HG02840 (cell line): ENCODE data around the gene MAPK8.

Experiments used
- ATAC-seq: cut with Tn5 transposase; IDR thresholded peaks from one replicate; pipeline ENCODE4 v1.9.1; 2021; ENCODE audit warnings: mild to moderate bottlenecking, moderate library complexity, moderate number of reproducible peaks; ENCODE audit not compliant: unreplicated experiment, low FRiP score

Gene MAPK8

DNA sequence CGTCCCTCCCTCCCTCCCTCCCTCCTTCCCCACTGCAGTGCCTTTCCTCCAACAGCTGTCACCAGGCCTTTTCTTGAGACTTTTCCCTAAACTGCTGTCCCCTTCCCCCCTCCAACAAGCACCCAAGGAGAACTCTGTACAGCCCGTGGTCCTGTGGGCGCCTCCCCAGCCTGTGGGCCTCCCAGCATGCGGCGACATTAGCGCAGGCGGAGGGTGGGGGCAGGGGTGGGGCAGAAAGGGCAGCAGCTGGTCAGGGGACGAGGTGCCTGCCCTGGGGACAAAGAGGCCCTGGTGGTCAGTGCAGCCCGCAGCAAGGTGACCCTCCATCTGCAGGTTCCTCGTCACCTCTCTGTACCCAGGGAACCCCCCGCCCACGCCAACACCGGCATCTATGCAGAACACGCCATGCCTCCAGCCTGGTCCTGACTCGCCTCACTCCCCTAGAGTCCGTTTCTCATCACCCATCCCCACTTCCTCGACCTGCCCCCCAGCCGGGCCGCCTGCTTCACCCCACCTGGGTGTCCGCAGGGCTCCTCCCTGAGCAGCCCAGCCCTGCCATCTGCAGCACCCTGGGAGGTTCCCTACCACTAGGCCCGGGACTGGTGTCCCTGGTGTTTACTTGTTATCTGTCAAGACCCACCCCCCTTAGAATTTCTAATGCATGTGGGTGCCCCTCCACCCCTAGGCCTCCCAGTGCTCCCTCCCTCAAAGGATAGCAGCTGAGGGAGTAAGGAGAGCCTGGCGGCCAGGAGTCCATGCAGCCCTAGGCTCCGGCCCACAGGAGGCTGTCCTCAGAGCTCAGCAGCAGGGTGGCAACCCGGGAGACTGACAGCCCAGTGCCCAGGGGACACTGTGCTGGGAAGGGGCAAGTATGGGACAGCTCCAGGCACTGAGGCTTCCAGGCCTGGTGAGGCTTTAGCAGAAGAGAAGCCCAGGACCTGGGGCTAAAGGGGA is 150.6 kb downstream of the MAPK8 start:
- ATAC-seq = no peak

DNA sequence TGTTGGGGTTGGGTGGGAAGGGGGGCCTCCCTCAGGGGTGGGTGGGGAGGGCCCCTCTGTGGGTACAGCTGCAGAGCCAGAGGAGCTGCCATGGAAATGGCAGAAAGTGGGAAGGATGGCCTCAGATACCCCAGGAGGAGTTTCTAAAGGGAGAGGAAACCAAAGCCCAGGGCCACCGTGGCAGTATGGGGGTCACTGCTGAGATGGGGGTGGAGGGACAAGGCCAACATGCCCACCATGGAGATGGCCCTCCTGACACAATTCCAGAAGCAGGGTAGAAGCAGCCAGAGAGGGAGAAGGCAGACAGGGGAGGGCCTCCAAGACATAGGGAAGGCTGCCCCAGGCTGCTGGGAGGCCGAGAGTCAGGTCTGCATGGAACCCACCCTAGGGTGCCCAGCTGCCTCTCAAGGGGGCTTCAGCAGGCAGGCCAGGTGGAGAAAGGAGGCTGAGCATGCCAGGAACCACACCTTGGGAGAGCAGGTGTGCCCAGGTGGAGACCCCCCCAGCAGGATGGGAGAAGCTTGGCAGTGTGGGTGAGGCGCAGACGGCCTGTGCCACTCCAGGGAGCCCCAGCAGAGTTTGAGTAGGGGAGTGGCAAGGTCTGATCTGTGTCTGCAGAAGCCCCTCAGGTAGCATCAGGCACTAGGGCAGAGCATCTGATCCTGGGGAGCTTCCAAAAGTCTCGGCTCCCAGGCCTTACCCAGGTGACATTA is 151.6 kb downstream of the MAPK8 start:
- ATAC-seq = no peak

DNA sequence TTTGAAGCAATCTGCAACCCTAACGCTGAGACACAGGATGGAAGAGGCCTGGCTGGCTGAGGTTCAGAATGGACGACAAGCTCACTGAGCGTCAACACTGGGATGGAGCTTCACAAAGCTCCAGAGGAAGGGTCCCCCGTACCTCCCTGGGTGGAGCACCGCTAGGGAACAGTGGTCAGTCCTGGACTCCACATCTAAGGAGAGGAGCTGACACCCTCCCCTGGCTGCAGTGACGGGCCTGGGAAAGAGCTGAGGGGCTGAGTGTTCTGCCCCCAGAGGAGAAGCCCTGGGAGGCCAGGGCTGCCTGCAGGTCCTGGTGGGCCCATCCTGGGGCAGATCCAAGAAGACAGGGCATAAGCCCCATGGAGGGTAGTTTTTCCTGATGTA is 152.2 kb downstream of the MAPK8 start:
- ATAC-seq = no peak

DNA sequence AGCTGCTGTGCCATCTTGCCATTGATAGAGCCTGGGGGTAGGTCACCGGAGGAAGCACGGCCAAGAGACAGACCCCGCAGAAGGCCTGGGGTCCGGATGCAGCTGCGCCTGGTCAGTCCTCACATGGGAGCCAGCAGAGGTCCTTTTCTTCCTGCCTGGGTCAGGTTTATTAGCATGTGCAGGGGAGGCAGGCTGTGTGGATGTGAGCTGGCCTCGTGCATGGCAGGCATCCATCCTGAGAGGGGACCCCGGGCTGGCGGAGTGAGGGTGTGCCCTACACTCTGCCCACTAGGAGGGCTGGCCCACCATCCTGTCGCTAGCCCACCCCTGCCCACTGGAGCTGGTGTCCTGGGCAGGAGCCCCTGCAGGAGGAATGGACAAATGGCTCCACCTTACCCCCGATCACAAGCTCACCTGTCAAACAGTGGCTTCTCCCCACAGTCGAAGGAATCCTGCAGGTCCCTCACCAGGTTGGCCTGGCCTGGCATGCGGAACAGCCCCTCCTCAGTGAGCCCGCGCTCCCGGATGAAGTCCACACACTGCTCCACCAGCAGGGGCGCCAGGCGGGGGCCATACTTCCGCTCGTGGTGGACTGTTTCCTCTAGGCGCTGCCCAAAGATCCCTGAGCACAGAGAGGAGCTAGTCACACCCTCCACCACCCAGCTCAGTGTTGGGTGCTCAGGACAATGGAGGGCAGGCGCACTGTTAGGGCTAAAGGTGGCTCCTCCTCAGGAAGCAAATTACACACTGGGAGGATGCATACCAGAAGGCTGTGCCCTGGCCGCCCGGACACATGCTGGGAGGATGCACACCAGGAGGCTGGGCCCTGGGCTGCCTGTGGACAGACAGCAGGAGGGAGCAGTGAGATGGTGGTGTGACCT is 153.0 kb downstream of the MAPK8 start:
- no peak for ATAC-seq

DNA sequence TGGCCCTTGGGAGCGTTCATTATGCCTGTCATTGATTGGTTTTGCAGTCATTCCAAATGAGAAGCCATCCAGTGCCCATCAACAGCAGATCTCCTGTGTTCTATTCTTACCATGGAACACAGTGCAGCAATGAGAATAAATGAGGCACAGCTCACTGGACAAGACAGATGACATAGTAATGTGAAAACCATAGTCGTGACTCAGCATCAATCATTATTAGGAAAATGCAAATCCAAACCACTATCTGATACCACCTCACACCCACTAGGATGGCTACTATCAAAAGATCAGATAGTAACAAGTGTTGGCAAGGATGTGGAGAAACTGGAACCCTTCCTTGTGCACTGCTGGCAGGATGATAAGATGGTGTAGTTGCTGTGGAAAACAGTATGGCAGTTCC is 153.7 kb downstream of the MAPK8 start:
- no peak for ATAC-seq

DNA sequence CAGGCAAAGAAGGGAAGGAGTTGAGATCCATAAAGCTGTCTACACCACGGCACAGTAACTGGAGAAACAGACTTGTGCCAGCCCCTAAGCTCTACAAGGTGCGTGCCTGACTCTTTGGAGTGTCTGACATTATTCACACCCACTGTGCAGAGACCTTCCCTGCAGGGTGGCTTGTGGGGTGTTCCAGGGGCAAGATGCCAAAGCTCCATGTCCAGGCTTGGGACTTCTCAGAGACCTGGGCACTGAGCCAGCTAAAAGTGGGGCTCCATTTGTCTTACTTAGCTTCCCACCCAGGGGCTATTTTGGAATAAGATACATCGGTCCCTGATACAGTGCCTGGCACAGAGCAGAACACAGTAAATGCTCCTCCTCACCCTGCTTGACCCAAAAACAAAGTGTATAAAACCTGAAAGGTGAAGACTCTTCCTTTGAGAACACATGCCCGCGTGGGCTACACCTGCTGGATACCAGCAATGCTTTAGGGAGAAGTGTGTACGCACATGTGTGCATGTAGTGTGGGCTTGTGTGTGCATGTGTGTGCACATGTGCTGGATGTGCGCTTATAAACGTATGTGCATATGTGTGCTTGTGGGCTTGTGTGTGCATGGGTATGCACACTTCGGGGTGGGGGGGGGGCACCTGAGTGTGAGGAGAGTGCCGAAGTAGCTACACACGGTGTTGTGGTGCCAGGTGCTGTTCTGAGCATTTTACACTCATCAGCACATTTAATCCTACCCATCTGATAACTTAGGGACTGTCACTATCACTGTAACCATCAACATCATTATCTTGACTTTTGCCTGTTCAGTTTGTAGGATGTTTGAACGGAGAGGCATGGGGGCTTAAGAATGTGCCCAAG is 155.4 kb downstream of the MAPK8 start:
- ATAC-seq = no peak

DNA sequence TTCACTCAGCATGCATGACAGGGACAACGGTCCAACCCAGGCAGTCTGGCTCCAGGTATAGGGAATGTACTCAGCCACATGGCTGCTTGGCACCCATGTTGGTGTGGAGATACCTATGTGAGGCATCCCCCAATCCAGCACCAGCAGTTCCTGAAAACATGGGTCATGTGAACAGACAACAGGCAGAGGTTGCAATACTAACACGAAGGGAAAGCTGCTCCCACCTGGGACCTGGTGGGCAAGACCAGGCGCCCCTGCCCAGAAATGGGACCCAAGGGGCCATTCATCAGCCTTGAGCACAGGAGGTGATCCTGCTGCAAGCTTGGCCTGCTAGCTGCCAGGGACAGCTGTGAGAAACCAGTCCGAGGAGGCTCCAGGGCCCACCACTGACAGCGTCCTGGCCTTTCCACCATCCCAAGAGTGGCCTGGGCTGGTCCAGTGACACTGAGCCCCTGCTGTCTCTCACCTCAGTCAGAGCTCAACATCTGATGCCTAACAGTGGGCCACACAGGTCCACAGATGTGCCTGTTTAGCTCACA is 156.1 kb downstream of the MAPK8 start:
- no peak for ATAC-seq

DNA sequence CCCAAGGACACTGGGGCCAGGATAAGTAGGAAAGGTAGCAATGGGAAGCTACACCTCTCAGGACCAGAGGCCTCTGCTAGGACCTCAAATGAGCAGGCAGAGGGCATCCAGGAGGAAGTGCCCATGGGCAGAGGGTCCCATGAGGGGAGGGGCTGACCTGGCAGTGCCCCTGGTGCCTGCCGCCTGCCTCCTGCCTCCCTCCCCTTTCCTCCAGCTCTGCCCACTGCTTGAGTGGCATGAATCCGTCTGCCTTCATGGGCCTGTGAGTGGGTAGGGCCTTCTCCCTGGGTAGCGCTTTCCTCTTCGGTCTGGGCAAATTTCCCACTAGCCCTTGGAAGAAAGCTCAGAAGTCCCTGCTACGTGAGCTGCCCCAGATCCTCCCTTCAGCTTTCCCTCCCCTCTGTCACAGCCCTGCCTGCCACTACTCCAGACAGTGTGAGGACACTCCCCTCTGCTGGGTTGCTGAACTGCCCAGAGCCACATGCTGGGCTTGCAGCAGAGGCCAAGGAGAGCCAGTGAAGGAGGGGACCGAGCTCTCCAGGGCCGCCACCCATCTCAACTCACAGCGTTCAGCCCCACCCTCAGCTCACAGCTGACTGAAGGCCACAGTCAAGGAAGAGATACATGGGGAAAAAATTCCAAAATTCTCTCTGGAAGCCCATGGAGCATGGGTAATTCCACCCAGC is 157.0 kb downstream of the MAPK8 start:
- ATAC-seq = no peak

DNA sequence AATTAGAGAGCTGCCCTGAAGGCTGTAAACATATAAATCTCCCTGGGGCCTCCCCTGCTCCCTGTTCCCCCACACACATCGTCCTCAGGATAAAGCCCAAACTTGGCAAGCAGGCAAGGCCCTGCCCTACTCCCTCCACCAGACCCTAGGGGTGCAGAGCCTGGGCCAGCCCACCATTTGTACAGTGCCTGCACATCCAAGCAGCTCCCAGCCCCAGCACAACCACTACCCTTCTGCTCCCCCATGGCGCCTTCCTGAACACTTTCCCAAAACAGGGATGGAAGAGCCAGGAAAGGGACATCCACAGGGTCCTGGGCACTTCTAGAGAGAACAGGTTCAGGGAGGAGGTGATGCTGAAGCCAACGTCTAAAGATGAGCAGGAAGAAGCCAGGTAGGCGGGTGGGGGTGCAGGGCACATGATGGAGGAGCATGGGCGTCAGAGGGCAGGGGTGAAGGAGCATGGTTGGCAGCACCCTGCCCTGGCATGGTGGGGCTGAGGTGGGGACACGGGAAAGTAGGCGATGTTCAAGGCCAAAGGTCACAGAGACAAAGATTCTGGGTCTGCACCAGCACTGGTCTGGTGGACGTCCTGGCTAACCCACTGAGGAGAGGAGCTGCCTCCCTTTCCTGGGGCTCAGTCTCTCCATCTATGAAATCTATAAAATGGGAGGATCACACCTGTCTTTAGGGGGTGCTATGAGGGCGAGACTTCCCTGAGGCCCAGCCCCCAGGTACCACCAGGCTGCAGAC is 157.8 kb downstream of the MAPK8 start:
- ATAC-seq = no peak

DNA sequence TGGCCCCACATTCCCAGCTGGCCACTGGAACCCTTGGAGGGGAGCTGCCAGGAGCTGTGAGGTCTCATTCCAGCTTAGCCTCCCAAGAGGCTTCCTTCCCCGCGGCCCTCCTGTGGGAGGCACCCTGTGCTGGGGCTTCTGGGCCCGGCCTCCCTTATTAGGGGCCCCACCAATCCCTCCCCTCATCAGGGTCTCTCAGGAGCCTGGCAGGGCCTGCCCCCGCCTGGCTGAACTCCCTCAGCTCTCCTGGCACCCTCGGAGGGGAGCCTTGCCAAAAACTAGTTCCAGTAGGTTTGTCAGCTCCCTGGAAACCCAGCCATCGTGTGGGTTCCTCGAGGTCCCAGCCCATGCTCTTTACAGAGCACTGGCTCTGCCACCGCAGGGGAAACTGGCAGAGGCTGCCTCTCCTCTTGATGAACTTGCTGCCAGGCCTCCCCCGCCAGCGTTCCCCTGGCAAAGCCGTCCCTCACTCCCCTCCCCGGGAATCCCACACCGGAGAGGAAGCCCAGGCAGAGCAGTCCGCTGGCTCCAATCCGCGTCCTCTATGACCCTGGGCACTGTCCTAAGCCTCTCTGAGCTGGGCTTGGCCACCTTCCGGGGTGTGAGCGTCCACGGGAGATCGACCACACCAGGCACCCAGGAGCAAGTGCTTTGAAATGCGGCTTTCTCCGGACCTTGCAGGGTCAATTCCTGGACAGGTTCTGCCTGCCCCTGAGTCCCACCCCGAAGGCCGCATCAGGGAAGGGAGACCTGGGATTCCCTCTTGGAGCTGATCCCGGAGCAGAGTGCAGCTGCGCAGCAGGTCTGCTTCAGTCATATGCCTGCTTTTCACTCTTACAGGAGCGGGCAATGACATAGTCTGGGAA is 158.6 kb downstream of the MAPK8 start:
- no peak for ATAC-seq

DNA sequence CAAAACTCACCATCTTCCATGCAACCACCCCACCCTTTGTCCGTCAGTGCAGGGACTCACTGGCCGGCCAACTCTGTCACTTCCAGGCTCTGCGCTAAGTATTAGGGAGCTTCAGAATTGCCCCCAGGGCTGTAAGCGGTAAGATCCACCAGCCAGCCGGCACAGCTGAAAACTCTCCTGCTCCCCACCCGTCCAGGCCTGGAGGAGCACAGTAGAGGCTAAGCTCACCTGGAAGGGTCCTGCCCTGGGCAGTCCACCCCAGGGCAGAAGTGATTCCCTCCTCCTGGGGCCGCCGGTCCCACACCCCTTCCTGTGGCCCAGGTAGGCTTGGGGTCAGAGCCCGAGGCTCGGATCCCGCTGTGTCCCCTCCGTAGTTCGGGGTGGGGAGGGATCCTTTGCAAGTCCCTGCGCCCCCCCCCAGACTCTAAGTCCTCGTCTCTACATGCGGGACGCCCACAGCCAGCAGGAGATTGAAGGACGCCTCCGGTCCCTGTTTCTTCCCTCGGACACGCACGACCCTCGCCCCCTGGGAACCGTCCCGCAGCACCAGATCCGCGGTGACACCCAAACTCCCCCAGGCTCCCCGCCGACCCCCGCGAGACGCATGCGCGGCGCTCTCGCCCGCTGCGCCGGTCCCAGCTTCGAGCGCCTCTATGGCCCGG is 159.5 kb downstream of the MAPK8 start:
- ATAC-seq = no peak

DNA sequence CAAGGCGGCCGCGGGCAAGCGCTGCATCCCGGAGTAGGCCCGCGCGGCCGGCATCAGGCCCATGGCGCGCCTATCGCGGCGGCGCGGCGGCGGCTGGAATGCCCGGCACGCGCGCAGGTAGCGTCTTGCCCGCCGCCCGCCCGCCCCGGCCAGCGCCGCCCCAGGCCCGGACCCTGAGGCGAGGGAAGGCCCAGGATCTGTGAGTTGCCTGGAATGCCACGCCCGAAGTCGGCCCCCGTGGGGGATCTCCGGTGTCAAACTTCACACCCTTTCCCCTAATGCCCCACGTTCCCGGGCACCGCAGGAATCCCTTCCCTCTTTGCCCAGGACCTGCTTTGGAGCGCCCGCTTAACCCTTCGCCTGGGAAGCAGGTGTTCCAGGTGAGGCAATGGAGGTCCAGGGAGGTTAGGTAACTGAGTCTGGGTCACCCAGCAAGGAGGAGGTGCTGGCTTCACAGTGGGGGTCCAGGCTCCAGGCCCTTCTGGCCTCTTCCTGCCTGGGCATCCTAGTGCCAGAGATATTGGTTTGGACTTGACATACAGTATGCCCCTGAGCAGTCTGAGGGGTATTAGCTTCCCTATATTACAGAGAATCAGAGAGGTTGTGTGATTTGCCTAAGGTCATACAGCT is 160.2 kb downstream of the MAPK8 start:
- no peak for ATAC-seq

DNA sequence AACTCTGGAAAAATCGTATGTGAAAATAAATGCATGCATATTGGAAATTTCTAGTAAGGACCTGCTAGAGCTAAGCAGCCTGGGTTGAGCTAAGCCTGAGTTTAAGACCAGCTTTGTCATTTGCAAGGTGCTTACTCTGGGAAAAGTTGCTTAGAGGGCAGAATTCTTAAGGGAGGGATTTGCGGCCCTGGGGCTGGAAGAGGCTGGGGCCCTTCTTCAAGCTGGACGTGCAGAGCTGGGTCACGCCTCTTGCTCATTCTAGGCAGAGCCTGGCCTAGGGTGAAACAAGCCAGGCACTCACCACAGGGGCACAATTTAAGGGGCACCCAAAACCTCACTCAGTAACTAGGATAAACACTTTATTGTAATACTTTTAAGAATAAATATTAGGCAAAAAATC is 161.2 kb downstream of the MAPK8 start:
- no peak for ATAC-seq

DNA sequence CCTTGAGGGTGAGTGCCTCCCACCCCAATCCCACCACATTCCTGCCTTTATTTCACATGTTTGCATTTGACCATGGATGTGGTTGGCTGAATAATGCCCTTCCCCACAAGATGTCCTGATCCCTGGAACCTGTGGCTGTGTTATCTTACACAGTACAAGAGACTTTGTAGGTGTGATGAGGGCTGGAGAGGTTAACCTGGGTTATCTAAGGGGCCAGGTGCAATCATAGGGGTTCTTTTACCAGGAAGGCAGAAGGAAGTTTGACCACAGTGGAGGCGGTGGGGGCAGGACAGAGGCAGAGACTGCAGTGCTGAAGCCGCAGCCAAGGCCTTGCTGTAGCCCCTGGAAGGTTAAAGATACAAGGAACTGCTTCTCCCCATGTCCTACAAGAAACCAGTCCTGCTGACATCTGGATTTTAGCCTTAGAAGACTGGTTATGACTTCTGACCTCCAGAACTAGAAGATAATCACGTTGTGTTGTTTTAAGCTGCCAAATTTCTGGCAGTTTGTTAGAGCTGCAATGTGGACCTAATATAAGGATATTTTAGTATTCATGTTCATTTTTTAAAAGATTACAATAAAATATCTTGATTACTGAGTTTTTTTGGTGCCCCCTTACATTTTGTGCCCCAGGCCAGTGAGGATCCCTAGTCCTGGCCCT is 161.8 kb downstream of the MAPK8 start:
- ATAC-seq = no peak

DNA sequence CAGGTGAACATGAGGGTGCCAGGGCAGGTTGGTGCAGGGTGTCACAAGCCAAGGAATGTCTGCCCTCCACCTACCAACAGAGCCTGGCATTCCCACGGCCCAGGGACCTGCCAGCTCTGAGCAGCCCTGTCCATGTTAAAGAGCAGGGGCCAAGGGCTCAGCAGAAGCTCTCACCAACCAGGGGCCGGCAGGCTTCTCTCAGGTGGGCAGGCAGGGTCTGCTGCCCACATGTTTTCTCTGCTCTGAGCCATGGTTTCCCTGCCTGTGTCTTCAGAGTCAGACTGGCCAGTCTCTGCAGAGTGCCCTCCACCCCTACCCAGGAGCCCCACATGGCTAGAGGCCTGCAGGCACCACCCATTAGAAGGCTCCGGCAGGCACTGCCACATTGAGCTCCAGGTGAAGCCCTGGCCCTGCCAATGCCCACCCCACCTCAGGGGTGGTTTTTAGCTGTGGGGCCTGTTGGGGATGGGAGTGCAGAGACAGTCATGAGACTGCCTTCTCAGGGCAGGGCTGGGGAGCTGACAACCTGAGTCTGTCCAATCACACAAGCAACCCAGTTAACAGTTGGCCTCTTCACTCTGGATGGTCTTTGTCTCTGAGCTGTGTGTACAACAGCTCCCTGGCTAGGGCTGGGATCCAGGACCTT is 162.5 kb downstream of the MAPK8 start:
- ATAC-seq = no peak
